CD4-positive, alpha-beta T cell (primary cell): ENCODE measurements around the gene LYPD6. TPM values are rescaled to one million over a fixed set of nuclear protein-coding genes. Genes with fewer than 3 reads are reported as not detected.
"Not testable (repeated sequence)": the region's sequence is repeated elsewhere in the genome, so short reads cannot be mapped to it uniquely, and the experiment has no call there.

Experiments
- ATAC-seq: fragments of 200-7000 bp; cut with Tn5 transposase; one replicate; pipeline ENCODE4 v1.10.0; 2022; ENCODE audit warnings: mild to moderate bottlenecking; ENCODE audit not compliant: poor library complexity
- CTCF ChIA-PET: fragments of 350-600 bp; sonication (Branson Sonifier 250); formaldehyde crosslinking; loops from one replicate; lab custom pipeline; 2021; ENCODE audit warnings: antibody characterized with exemption, inconsistent platforms; lab: Charles Lee
- POLR2A ChIA-PET: fragments of 350-600 bp; sonication (Branson Sonifier 250); formaldehyde crosslinking; loops from one replicate; lab custom pipeline; 2021; ENCODE audit warnings: antibody characterized with exemption, inconsistent platforms; lab: Charles Lee
- DNase-seq, 14 experiments: peaks; one replicate each; pipeline ENCODE4 v3.0.0-alpha.2; 2013 to 2020; ENCODE audit warnings: mixed read lengths in 2 of 14
- H3K27ac ChIP-seq, 2 donors: one replicate each; pipeline versions ENCODE4 v1.5.1 to v1.7.0; 2013; ENCODE audit warnings: low read length in 2 of 2, low read depth in 1 of 2, mild to moderate bottlenecking in 1 of 2
- H3K27me3 ChIP-seq, 2 experiments: 1 replicate in 1 of 2; 2 replicates in 1 of 2; pipeline versions ENCODE4 v1.6.1 to v1.7.0; 2013; ENCODE audit warnings: low read length in 2 of 2, control low read depth in 1 of 2, mild to moderate bottlenecking in 1 of 2, moderate library complexity in 1 of 2; ENCODE audit not compliant: insufficient read depth in 2 of 2, control insufficient read depth in 1 of 2
- H3K36me3 ChIP-seq: one replicate; pipeline ENCODE4 v1.6.1; 2013; ENCODE audit warnings: low read length, control low read depth; ENCODE audit not compliant: insufficient read depth
- H3K4me1 ChIP-seq: one replicate; pipeline ENCODE4 v1.6.1; 2013; ENCODE audit warnings: low read length, control low read depth; ENCODE audit not compliant: insufficient read depth
- H3K4me3 ChIP-seq: one replicate; pipeline ENCODE4 v1.5.1; 2013; ENCODE audit warnings: mild to moderate bottlenecking, low read length, moderate library complexity
- H3K9me3 ChIP-seq, 2 experiments: 1 replicate in 1 of 2; 2 replicates in 1 of 2; pipeline versions ENCODE4 v1.6.1 to v1.7.0; 2013; ENCODE audit warnings: low read length in 2 of 2, mild to moderate bottlenecking in 2 of 2, control low read depth in 1 of 2, moderate library complexity in 1 of 2; ENCODE audit not compliant: control insufficient read depth in 1 of 2, insufficient read depth in 1 of 2
- H3K27ac Mint-ChIP-seq: one replicate; pipeline ENCODE4 v1.8.0; 2020; ENCODE audit warnings: mixed read lengths
- H3K27me3 Mint-ChIP-seq: one replicate; pipeline ENCODE4 v1.8.0; 2021; ENCODE audit warnings: mixed read lengths
- H3K36me3 Mint-ChIP-seq: one replicate; pipeline ENCODE4 v1.8.0; 2021; ENCODE audit warnings: low read depth, mixed read lengths
- H3K4me1 Mint-ChIP-seq: one replicate; pipeline ENCODE4 v1.8.0; 2021; ENCODE audit warnings: low read depth, mixed read lengths
- H3K4me3 Mint-ChIP-seq: one replicate; pipeline ENCODE4 v1.8.0; 2020; ENCODE audit warnings: mild to moderate bottlenecking, mixed read lengths
- H3K9me3 Mint-ChIP-seq: one replicate; pipeline ENCODE4 v1.8.0; 2020; ENCODE audit warnings: mixed read lengths
- intact Hi-C, 2 experiments: fragments of 100-400 bp; cut with DNase I in 1 of 2; cut with micrococcal nuclease in 1 of 2; formaldehyde crosslinking; loops; one replicate each; pipeline versions ENCODE4 v1.15.1 to v1.9.0; 2023 to 2025; cut with DNase I, micrococcal nuclease
- total RNA-seq, 174 experiments: library from RNA in 2 of 174; stranded (reverse) in 2 of 174; gene quantifications; one replicate each; pipeline ENCODE4 v1.2.3 and lab custom pipeline; 2021 to 2026
- TF ChIP-seq, protein P1 (sequence below): fragments of 200-600 bp; IDR thresholded peaks from one replicate; pipeline ENCODE4 v1.8.0; 2022; ENCODE audit warnings: antibody characterized with exemption, mild to moderate bottlenecking

Gene LYPD6
- total RNA-seq, 2 experiments from 2014 or later: not detected

- CTCF ChIA-PET: no interaction called here
- ATAC-seq (no peak), DNase-seq (no peak)
- no peak overlapping the region for H3K27ac ChIP-seq
- no peaks in the 10 kb centered on the region for H3K4me1 Mint-ChIP-seq
- no peak overlapping the region for H3K4me3 ChIP-seq
- H3K4me1 ChIP-seq: no peaks in the 10 kb centered on the region
- H3K9me3 ChIP-seq: no peaks in the 10 kb centered on the region
- H3K4me3 Mint-ChIP-seq: no peak overlapping the region
- H3K36me3 ChIP-seq: no peaks in the 10 kb centered on the region
- H3K27me3 Mint-ChIP-seq: peaks cover 4% of the 10 kb centered on the region
- no peaks in the 10 kb centered on the region for H3K9me3 Mint-ChIP-seq
- no peaks in the 10 kb centered on the region for H3K36me3 Mint-ChIP-seq
- peaks cover 0 to 5% of the 10 kb centered on the region in 2 experiments for H3K27me3 ChIP-seq
- POLR2A ChIA-PET: no interaction called here
- H3K27ac Mint-ChIP-seq: no peak overlapping the region
- intact Hi-C loops: no loop called here
- TF ChIP-seq, protein P1, sequence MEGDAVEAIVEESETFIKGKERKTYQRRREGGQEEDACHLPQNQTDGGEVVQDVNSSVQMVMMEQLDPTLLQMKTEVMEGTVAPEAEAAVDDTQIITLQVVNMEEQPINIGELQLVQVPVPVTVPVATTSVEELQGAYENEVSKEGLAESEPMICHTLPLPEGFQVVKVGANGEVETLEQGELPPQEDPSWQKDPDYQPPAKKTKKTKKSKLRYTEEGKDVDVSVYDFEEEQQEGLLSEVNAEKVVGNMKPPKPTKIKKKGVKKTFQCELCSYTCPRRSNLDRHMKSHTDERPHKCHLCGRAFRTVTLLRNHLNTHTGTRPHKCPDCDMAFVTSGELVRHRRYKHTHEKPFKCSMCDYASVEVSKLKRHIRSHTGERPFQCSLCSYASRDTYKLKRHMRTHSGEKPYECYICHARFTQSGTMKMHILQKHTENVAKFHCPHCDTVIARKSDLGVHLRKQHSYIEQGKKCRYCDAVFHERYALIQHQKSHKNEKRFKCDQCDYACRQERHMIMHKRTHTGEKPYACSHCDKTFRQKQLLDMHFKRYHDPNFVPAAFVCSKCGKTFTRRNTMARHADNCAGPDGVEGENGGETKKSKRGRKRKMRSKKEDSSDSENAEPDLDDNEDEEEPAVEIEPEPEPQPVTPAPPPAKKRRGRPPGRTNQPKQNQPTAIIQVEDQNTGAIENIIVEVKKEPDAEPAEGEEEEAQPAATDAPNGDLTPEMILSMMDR: no peak
These were observed 159.9 kb downstream of the LYPD6 start for GRCh38 chr2:149490296-149490695.

- DNase-seq: no peak
- ChIA-PET POLR2A (no interaction called here), CTCF (no interaction called here)
- Histone ChIP-seq H3K4me1 (no peaks in the 10 kb centered on the region), H3K27ac (no peak overlapping the region), H3K27me3 (peaks cover 0 to 5% of the 10 kb centered on the region in 2 experiments), H3K36me3 (no peaks in the 10 kb centered on the region), H3K4me3 (no peak overlapping the region), H3K9me3 (no peaks in the 10 kb centered on the region)
- Mint-ChIP-seq H3K27ac (no peak overlapping the region), H3K27me3 (peaks cover 4% of the 10 kb centered on the region), H3K4me1 (no peaks in the 10 kb centered on the region), H3K9me3 (peaks cover 4% of the 10 kb centered on the region), H3K36me3 (no peaks in the 10 kb centered on the region), H3K4me3 (no peak overlapping the region)
- ATAC-seq: no peak
- intact Hi-C loops: no loop called here
- TF ChIP-seq, protein P1: no peak
These were observed 162.5 kb downstream of the LYPD6 start for GRCh38 chr2:149492923-149493322.

DNA sequence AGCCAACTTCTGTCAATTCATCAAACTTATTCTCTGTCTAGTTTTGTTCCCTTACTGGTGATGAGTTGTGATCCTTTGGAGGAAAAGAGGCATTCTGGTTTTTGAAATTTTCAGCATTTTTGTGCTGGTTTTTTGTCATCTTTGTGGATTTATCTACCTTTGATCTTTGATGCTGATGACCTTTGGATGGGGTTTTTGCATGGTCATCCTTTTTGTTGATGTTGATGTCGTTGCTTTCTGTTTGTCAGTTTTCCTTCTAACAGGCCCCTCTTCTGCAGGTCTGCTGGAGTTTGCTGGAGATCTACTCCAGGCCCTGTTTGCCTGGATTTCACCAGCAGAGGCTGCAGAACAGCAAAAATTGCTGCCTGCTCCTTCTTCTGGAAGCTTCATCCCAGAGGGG is 168.8 kb downstream of the LYPD6 start:
- H3K4me1 Mint-ChIP-seq, DNase-seq, H3K27me3 ChIP-seq, H3K27ac ChIP-seq, H3K4me3 Mint-ChIP-seq, CTCF ChIA-PET, H3K36me3 Mint-ChIP-seq, H3K4me3 ChIP-seq, H3K36me3 ChIP-seq, H3K9me3 Mint-ChIP-seq, H3K4me1 ChIP-seq, ATAC-seq, H3K9me3 ChIP-seq, H3K27ac Mint-ChIP-seq, POLR2A ChIA-PET, intact Hi-C loops: not testable (repeated sequence)
- peaks cover 10% of the 10 kb centered on the region for H3K27me3 Mint-ChIP-seq

- H3K36me3 Mint-ChIP-seq, ATAC-seq, DNase-seq, H3K4me3 ChIP-seq, H3K9me3 ChIP-seq, H3K9me3 Mint-ChIP-seq, CTCF ChIA-PET, H3K4me1 Mint-ChIP-seq, H3K27me3 ChIP-seq, H3K27ac Mint-ChIP-seq, POLR2A ChIA-PET, H3K36me3 ChIP-seq, H3K4me3 Mint-ChIP-seq, H3K4me1 ChIP-seq, intact Hi-C loops, H3K27ac ChIP-seq: not testable (repeated sequence)
- H3K27me3 Mint-ChIP-seq: peaks cover 25% of the 10 kb centered on the region
These were observed 176.4 kb downstream of the LYPD6 start for GRCh38 chr2:149506808-149507207.
